K562 (cell line): ENCODE results near the gene PLCG2. TPM values are rescaled to one million over a fixed set of nuclear protein-coding genes. Genes with fewer than 3 reads are reported as not detected.

Source experiments
- ATAC-seq: fragments of 200-7000 bp; cut with Tn5 transposase; 3 replicates; pipeline ENCODE4 v1.9.1; 2020; ENCODE audit warnings: moderate library complexity
- BruUV-seq: library from RNA; stranded (reverse); fragments of 400-500 nt; replicated peaks from 2 replicates; lab custom pipeline; 2021; lab: Mats Ljungman, UMichigan
- CTCF ChIA-PET: fragments of 300-600 bp; formaldehyde crosslinking; extraction: SDS; loops from one replicate; lab custom pipeline; 2021; ENCODE audit warnings: low intra/inter-chr PET ratio; lab: Yijun Ruan, JAX
- POLR2A ChIA-PET: fragments of 300-600, 350-650 bp; sonication (Branson Sonifier 250); formaldehyde crosslinking; extraction: SDS; loops from one replicate; lab custom pipeline; 2021; ENCODE audit warnings: antibody characterized with exemption, inconsistent platforms; lab: Yijun Ruan, JAX
- DNase-seq, 4 experiments: peaks; one replicate each; pipeline versions ENCODE4 v3.0.0 to v3.0.0-alpha.2; 2011 to 2018; ENCODE audit warnings: low spot score in 3 of 4, mixed read lengths in 3 of 4; ENCODE audit errors: extremely low read depth in 1 of 4
- FAIRE-seq: peaks from 2 replicates; lab custom pipeline; 2011; peaks lifted over from hg19 to GRCh38; lab: Jason Lieb, UNC
- H2AFZ ChIP-seq: 2 replicates; pipeline ENCODE4 v1.6.0; 2011; ENCODE audit warnings: low read depth, low read length, control low read depth, inconsistent platforms
- H3K27ac ChIP-seq: fragments of 200-600 bp; 3 replicates; pipeline ENCODE4 v1.8.0; 2011; ENCODE audit warnings: low read depth, mild to moderate bottlenecking, control low read depth, inconsistent platforms, low read length, moderate library complexity, mixed read lengths; ENCODE audit errors: extremely low read depth
- H3K27me3 ChIP-seq, 2 experiments: fragments of 300-600 bp in 1 of 2; 2 replicates in 1 of 2; 3 replicates in 1 of 2; pipeline versions ENCODE4 v1.6.0 to v1.8.0; 2011; ENCODE audit warnings: inconsistent platforms in 2 of 2, low read length in 2 of 2, mild to moderate bottlenecking in 1 of 2, mixed read lengths in 1 of 2, moderate library complexity in 1 of 2; ENCODE audit not compliant: control insufficient read depth in 2 of 2, insufficient read depth in 2 of 2
- H3K36me3 ChIP-seq: fragments of 300-600 bp; 3 replicates; pipeline ENCODE4 v1.8.0; 2011; ENCODE audit warnings: mild to moderate bottlenecking, low read length, inconsistent platforms; ENCODE audit not compliant: control insufficient read depth, insufficient read depth
- H3K4me1 ChIP-seq, 2 experiments: fragments of 200-600 bp in 1 of 2; replicated peaks in 1 of 2; 2 replicates in 1 of 2; 3 replicates in 1 of 2; pipeline versions ENCODE4 v1.5.1 to v1.8.0; 2011; ENCODE audit warnings: inconsistent platforms in 2 of 2, low read length in 2 of 2, mild to moderate bottlenecking in 1 of 2, mixed read lengths in 1 of 2, moderate library complexity in 1 of 2; ENCODE audit not compliant: control insufficient read depth in 2 of 2, insufficient read depth in 2 of 2
- H3K4me2 ChIP-seq: 2 replicates; pipeline ENCODE4 v1.6.1; 2011; ENCODE audit warnings: low read length, control low read depth, inconsistent platforms, mixed read lengths; ENCODE audit not compliant: insufficient read depth
- H3K4me3 ChIP-seq: fragments of 200-600 bp; sonication (generic), shearing (Covaris generic); 2 replicates; pipeline ENCODE4 v1.5.1; 2016; ENCODE audit warnings: control low read depth, inconsistent platforms
- H3K79me2 ChIP-seq: fragments of 200-600 bp; 3 replicates; pipeline ENCODE4 v1.8.0; 2011; ENCODE audit warnings: low read length, inconsistent platforms; ENCODE audit not compliant: control insufficient read depth, insufficient read depth
- H3K9ac ChIP-seq, 2 experiments: 2 replicates each; pipeline versions ENCODE4 v1.6.0 to v1.6.1; 2011; ENCODE audit warnings: low read depth in 2 of 2, low read length in 2 of 2, control low read depth in 1 of 2, inconsistent platforms in 1 of 2, mild to moderate bottlenecking in 1 of 2, mixed read lengths in 1 of 2; ENCODE audit not compliant: insufficient read depth in 1 of 2
- H3K9me1 ChIP-seq: one replicate; pipeline ENCODE4 v1.6.0; 2011; ENCODE audit warnings: inconsistent platforms, mild to moderate bottlenecking, low read length, moderate library complexity; ENCODE audit not compliant: control insufficient read depth, insufficient read depth
- H3K9me3 ChIP-seq: replicated peaks from 2 replicates; pipeline ENCODE4 v1.5.1; 2011; ENCODE audit warnings: low read depth, low read length, inconsistent platforms; ENCODE audit not compliant: control insufficient read depth, insufficient read depth
- H4K20me1 ChIP-seq: replicated peaks from 2 replicates; pipeline ENCODE4 v1.6.1; 2011; ENCODE audit warnings: low read length, inconsistent platforms, mixed read lengths; ENCODE audit not compliant: control insufficient read depth, insufficient read depth
- POLR2H ChIP-seq: IDR thresholded peaks from 2 replicates; pipeline ENCODE4 v1.6.1; 2016; ENCODE audit warnings: missing genetic modification characterization, low read depth, mild to moderate bottlenecking, control low read depth, missing compliant biosample characterization, moderate library complexity
- TCFL5 ChIP-seq: fragments of 250-450 bp; sonication (Bioruptor Pico); conservative IDR thresholded peaks from 2 replicates; pipeline ENCODE4 v1.6.1; 2021; ENCODE audit warnings: mild to moderate bottlenecking, moderate library complexity, matching md5 sums
- TEAD1 ChIP-seq, 2 experiments: fragments of 450-650 bp in 1 of 2; sonication (generic) in 1 of 2; formaldehyde crosslinking; IDR thresholded peaks; 2 replicates each; pipeline versions ENCODE4 v1.4.0 to v1.8.0; 2020 to 2022; ENCODE audit warnings: mild to moderate bottlenecking in 2 of 2, missing genetic modification reagents in 1 of 2
- ZFP30 ChIP-seq: fragments of 250-450 bp; sonication (Bioruptor Pico); IDR thresholded peaks from 2 replicates; pipeline ENCODE4 v1.8.0; 2022; ENCODE audit warnings: moderate library complexity, mild to moderate bottlenecking, inconsistent platforms, borderline replicate concordance
- ZNF408 ChIP-seq: fragments of 250-450 bp; sonication (Bioruptor Pico); IDR thresholded peaks from 2 replicates; pipeline ENCODE4 v1.4.0; 2020; ENCODE audit warnings: low read depth, mild to moderate bottlenecking, moderate library complexity
- ZNF561 ChIP-seq: fragments of 450-650 bp; formaldehyde crosslinking; conservative IDR thresholded peaks from 2 replicates; pipeline ENCODE4 v1.4.0; 2020; ENCODE audit warnings: mild to moderate bottlenecking, moderate library complexity
- WGBS: fragments of 100-300 bp; shearing (Covaris generic); methylation state at CpG from one replicate; pipeline ENCODE4 v1.1.6; 2016; ENCODE audit warnings: low coverage, mixed read lengths; ENCODE audit not compliant: insufficient coverage; ENCODE audit errors: missing lambda C conversion rate; 5-methylcytosine and 5-hydroxymethylcytosine counted together
- in situ Hi-C: fragments of 300-500 bp; cut with MboI; formaldehyde crosslinking; loops from 4 replicates; pipeline ENCODE4 v1.15.0; 2018; ENCODE audit warnings: inconsistent platforms, mixed read lengths
- intact Hi-C: fragments of 100-400 bp; cut with micrococcal nuclease; formaldehyde crosslinking; loops from 2 replicates; pipeline ENCODE4 v1.14.2; 2022
- polyA plus RNA-seq, 8 experiments: library from polyadenylated mRNA; depleted of rRNA in 4 of 8; stranded (reverse) in 5 of 8; unstranded in 3 of 8; fragments of >200 nt; fragmentation: Nextera tagmentation in 2 of 8; fragmentation: Illumina TruSeq in 1 of 8; extraction: Ambion mirVana in 2 of 8; extraction: Trizol in 1 of 8; gene quantifications; 2 replicates each; pipeline versions ENCODE4 v1.2.1 to v1.2.3, GENCODE V29; 2011 to 2014; ENCODE audit warnings: inconsistent platforms in 1 of 8, missing spikeins in 1 of 8
- total RNA-seq, 7 experiments: library from RNA; depleted of rRNA in 6 of 7; stranded (reverse); fragments of >200 nt in 6 of 7; fragmentation: Illumina TruSeq in 2 of 7; extraction: Trizol in 2 of 7; gene quantifications; 2 replicates each; pipeline versions ENCODE4 v1.2.1 to v1.2.3, GENCODE V29; 2011 to 2021; ENCODE audit warnings: low replicate concordance in 1 of 7
- TF ChIP-seq, protein P1 (sequence below): fragments of 250-450 bp; sonication (Bioruptor Pico); IDR thresholded peaks from 2 replicates; pipeline ENCODE4 v1.4.0; 2020
- TF ChIP-seq, protein P2 (sequence below), 2 experiments: fragments of 250-450 bp in 1 of 2; fragments of 450-650 bp in 1 of 2; sonication (Bioruptor Pico) in 1 of 2; IDR thresholded peaks; 2 replicates each; pipeline versions ENCODE4 v1.6.1 to v1.8.0; 2016 to 2021; ENCODE audit warnings: mild to moderate bottlenecking in 2 of 2, moderate library complexity in 2 of 2, missing compliant biosample characterization in 1 of 2, missing genetic modification characterization in 1 of 2
- TF ChIP-seq, protein P3 (sequence below): fragments of 450-650 bp; IDR thresholded peaks from 2 replicates; pipeline ENCODE4 v1.7.1; 2018; ENCODE audit warnings: mild to moderate bottlenecking, low read depth; ENCODE audit not compliant: partially characterized antibody

PLCG2 gene
- total and polyA plus RNA-seq, 9 of the 15 experiments (the other 6 are each of a cell fraction or from before 2014, with no cell fraction given), result 0.94 to 7.1 (median 3.1) TPM

DNA sequence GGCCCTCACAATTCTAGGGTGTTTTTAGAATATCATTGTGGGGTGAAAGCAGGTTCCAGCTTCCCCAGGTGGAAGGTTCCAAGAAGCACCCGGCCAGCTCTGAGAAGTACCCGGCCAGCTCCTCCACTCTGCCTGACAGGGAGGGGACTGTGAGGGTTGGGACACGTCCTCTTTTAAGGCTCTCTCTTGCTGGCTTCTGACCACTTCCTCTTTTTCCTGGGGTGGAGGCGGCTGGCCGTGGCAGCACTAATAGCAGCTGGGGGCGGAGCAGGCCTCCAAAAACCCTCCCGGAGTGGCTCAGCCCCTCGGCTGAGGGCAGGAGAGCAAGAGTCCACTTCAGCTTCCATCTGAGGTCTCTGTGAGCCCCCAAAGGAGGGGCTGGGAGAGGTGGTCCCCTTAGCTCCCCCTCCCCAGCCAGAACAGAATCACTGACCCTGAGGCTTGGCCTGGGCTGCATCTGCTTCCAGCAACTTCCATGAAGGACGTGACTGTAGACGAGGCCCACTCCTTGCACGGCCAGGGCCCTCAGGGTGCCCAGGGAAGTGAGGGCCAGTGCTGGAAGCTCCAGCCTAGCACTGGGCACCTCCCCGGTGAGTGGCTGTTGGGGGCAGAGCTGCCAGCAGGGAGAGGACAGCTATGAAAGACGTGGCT, 26.7 kb upstream of the PLCG2 start (continued):
- TF ChIP-seq, protein P1, sequence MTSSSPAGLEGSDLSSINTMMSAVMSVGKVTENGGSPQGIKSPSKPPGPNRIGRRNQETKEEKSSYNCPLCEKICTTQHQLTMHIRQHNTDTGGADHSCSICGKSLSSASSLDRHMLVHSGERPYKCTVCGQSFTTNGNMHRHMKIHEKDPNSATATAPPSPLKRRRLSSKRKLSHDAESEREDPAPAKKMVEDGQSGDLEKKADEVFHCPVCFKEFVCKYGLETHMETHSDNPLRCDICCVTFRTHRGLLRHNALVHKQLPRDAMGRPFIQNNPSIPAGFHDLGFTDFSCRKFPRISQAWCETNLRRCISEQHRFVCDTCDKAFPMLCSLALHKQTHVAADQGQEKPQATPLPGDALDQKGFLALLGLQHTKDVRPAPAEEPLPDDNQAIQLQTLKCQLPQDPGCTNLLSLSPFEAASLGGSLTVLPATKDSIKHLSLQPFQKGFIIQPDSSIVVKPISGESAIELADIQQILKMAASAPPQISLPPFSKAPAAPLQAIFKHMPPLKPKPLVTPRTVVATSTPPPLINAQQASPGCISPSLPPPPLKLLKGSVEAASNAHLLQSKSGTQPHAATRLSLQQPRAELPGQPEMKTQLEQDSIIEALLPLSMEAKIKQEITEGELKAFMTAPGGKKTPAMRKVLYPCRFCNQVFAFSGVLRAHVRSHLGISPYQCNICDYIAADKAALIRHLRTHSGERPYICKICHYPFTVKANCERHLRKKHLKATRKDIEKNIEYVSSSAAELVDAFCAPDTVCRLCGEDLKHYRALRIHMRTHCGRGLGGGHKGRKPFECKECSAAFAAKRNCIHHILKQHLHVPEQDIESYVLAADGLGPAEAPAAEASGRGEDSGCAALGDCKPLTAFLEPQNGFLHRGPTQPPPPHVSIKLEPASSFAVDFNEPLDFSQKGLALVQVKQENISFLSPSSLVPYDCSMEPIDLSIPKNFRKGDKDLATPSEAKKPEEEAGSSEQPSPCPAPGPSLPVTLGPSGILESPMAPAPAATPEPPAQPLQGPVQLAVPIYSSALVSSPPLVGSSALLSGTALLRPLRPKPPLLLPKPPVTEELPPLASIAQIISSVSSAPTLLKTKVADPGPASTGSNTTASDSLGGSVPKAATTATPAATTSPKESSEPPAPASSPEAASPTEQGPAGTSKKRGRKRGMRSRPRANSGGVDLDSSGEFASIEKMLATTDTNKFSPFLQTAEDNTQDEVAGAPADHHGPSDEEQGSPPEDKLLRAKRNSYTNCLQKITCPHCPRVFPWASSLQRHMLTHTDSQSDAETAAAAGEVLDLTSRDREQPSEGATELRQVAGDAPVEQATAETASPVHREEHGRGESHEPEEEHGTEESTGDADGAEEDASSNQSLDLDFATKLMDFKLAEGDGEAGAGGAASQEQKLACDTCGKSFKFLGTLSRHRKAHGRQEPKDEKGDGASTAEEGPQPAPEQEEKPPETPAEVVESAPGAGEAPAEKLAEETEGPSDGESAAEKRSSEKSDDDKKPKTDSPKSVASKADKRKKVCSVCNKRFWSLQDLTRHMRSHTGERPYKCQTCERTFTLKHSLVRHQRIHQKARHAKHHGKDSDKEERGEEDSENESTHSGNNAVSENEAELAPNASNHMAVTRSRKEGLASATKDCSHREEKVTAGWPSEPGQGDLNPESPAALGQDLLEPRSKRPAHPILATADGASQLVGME (CRISPR knock-in tag), result peak; percentile 69; the same call in 1 of the 2 replicates
- TF ChIP-seq TEAD1 (CRISPR knock-in tag; IDR thresholded peaks at IDR 0.05) (0 out of 4 replicates have a peak, but pooled peaks of 1 of the 2 experiments have one; percentile 38), POLR2H (peak; percentile 86)

DNA sequence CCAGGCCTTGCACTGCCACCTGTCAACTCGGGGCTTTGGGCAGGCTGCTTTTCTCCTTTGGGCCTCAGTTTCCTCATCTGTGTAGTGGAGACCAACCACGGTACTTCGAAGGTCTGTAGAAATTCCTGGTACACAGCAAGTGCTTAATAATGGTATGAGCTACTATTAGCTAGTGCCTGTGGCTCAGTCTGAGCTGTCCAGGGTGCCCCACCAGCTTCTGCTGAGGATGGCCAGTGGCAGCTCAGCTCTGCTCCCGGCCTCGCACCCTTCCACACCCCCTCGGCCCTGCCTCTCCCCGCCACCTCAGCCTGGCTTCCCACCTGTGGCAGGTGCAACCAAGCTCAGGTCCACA, 26.2 kb upstream of the PLCG2 start:
- CTCF ChIA-PET, result no interaction called here
- FAIRE-seq (no peak), ATAC-seq (peak; percentile 7), DNase-seq (no peak)
- peak overlapping the region; percentile 64 for H3K4me2 ChIP-seq
- intact Hi-C loops (loop anchor here (5.0 kb wide), 1 partner anchor 119 kb away; no protein-coding TSS in a partner anchor), in situ Hi-C loops (no loop called here)
- H3K4me1 ChIP-seq, result peaks cover 39% of the 10 kb centered on the region in 2 experiments
- no peaks in the 10 kb centered on the region for H3K27me3 ChIP-seq
- peak overlapping the region; percentile 97 for H2AFZ ChIP-seq
- H3K9ac ChIP-seq, result peak overlapping the region; percentile 66 to 92
- H3K79me2 ChIP-seq, result no peaks in the 10 kb centered on the region
- no peaks in the 10 kb centered on the region for H3K36me3 ChIP-seq
- no peaks in the 10 kb centered on the region for H3K9me1 ChIP-seq
- no TSS peak for BruUV-seq
- 83% methylated on average over 7 of the region's 7 CpGs for WGBS
- H3K9me3 ChIP-seq, result no peaks in the 10 kb centered on the region
- H3K4me3 ChIP-seq, result no peak overlapping the region
- no peaks in the 10 kb centered on the region for H4K20me1 ChIP-seq
- POLR2A ChIA-PET, result interaction anchor here (0.6 to 2.1 kb wide), 14 partner anchors 8 to 302 kb away, joined by 3 to 9 read pairs (median 4); no protein-coding TSS in a partner anchor
- peak overlapping the region; percentile 76 for H3K27ac ChIP-seq
- TF ChIP-seq TCFL5 (CRISPR knock-in tag) (no peak), ZNF561 (CRISPR knock-in tag) (no peak), ZNF408 (CRISPR knock-in tag) (no peak), ZFP30 (no peak)
- TF ChIP-seq, protein P2, sequence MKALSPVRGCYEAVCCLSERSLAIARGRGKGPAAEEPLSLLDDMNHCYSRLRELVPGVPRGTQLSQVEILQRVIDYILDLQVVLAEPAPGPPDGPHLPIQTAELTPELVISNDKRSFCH (CRISPR knock-in tag; IDR thresholded peaks at IDR 0.05), result no peak
- TF ChIP-seq, protein P2 (tag; IDR thresholded peaks at IDR 0.05), result peak; percentile 42; the same call in 1 of the 2 replicates
- TF ChIP-seq, protein P3, sequence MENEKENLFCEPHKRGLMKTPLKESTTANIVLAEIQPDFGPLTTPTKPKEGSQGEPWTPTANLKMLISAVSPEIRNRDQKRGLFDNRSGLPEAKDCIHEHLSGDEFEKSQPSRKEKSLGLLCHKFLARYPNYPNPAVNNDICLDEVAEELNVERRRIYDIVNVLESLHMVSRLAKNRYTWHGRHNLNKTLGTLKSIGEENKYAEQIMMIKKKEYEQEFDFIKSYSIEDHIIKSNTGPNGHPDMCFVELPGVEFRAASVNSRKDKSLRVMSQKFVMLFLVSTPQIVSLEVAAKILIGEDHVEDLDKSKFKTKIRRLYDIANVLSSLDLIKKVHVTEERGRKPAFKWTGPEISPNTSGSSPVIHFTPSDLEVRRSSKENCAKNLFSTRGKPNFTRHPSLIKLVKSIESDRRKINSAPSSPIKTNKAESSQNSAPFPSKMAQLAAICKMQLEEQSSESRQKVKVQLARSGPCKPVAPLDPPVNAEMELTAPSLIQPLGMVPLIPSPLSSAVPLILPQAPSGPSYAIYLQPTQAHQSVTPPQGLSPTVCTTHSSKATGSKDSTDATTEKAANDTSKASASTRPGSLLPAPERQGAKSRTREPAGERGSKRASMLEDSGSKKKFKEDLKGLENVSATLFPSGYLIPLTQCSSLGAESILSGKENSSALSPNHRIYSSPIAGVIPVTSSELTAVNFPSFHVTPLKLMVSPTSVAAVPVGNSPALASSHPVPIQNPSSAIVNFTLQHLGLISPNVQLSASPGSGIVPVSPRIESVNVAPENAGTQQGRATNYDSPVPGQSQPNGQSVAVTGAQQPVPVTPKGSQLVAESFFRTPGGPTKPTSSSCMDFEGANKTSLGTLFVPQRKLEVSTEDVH, result no peak
